PC-3 (cell line): Measurements from ENCODE around the gene ATG7. TPM values are rescaled to one million over a fixed set of nuclear protein-coding genes. Genes with fewer than 3 reads are reported as not detected.

ENCODE experiments used
- ATAC-seq: fragments of 200-7000 bp; cut with Tn5 transposase; 2 replicates; pipeline ENCODE4 v1.9.1; 2020; ENCODE audit warnings: mild to moderate bottlenecking, moderate library complexity
- BruUV-seq: library from RNA; stranded (reverse); fragments of 400-500 nt; replicated peaks from 2 replicates; lab custom pipeline; 2021; lab: Mats Ljungman, UMichigan
- CTCF ChIA-PET: fragments of 300-600 bp; sonication (Branson Sonifier 250); formaldehyde crosslinking; loops from one replicate; lab custom pipeline; 2022; ENCODE audit warnings: antibody characterized with exemption; lab: Charles Lee
- POLR2A ChIA-PET: fragments of 300-600 bp; sonication (Branson Sonifier 250); formaldehyde crosslinking; loops from one replicate; lab custom pipeline; 2022; ENCODE audit warnings: antibody characterized with exemption; ENCODE audit not compliant: unreplicated experiment; lab: Charles Lee
- DNase-seq: peaks from one replicate; pipeline ENCODE4 v3.0.0-alpha.2; 2015
- H2AFZ ChIP-seq: fragments of 300-600 bp; sonication (generic); 2 replicates; pipeline ENCODE4 v1.6.0; 2016; ENCODE audit warnings: antibody characterized with exemption, low read length
- H3F3A ChIP-seq: fragments of 300-600 bp; sonication (generic); one replicate; pipeline ENCODE4 v1.6.0; 2017; ENCODE audit warnings: antibody characterized with exemption, low read length, control low read depth, mild to moderate bottlenecking; ENCODE audit not compliant: unreplicated experiment
- H3K27ac ChIP-seq: fragments of 300-600 bp; sonication (generic); 2 replicates; pipeline ENCODE4 v1.5.1; 2016; ENCODE audit warnings: mild to moderate bottlenecking, low read length
- H3K27me3 ChIP-seq: fragments of 300-600 bp; sonication (generic); 2 replicates; pipeline ENCODE4 v1.6.1; 2016; ENCODE audit warnings: low read length, mixed read lengths
- H3K36me3 ChIP-seq: fragments of 300-600 bp; sonication (generic); 2 replicates; pipeline ENCODE4 v1.6.1; 2016; ENCODE audit warnings: low read depth, mixed run types, low read length, mixed read lengths
- H3K4me1 ChIP-seq: fragments of 300-600 bp; sonication (generic); 2 replicates; pipeline ENCODE4 v1.5.1; 2016; ENCODE audit warnings: low read length; ENCODE audit not compliant: insufficient read depth
- H3K4me2 ChIP-seq: fragments of 300-600 bp; sonication (generic); 2 replicates; pipeline ENCODE4 v1.6.0; 2016; ENCODE audit warnings: low read length
- H3K4me3 ChIP-seq: fragments of 300-600 bp; sonication (generic); 2 replicates; pipeline ENCODE4 v1.5.1; 2016; ENCODE audit warnings: mild to moderate bottlenecking, low read length, mixed read lengths
- H3K79me2 ChIP-seq: fragments of 300-600 bp; sonication (generic); 2 replicates; pipeline ENCODE4 v1.6.1; 2017; ENCODE audit warnings: low read length, mixed read lengths
- H3K9ac ChIP-seq: fragments of 300-600 bp; sonication (generic); 2 replicates; pipeline ENCODE4 v1.6.0; 2016; ENCODE audit warnings: mild to moderate bottlenecking, low read length
- H3K9me2 ChIP-seq: fragments of 300-600 bp; sonication (generic); replicated peaks from 2 replicates; pipeline ENCODE4 v1.6.1; 2016; ENCODE audit warnings: mixed run types, low read length, mixed read lengths
- H3K9me3 ChIP-seq: fragments of 300-600 bp; sonication (generic); 2 replicates; pipeline ENCODE4 v1.6.1; 2016; ENCODE audit warnings: low read length, mixed read lengths
- H4K20me1 ChIP-seq: fragments of 300-600 bp; sonication (generic); 2 replicates; pipeline ENCODE4 v1.6.1; 2016; ENCODE audit warnings: low read length, mixed read lengths
- CTCF ChIP-seq: fragments of 300-600 bp; sonication (generic); conservative IDR thresholded peaks from 2 replicates; pipeline ENCODE4 v1.5.1; 2017; ENCODE audit warnings: antibody characterized with exemption, low read depth, mild to moderate bottlenecking, low read length
- EZH2 ChIP-seq: fragments of 300-600 bp; sonication (generic); IDR thresholded peaks from one replicate; pipeline ENCODE4 v1.6.1; 2017; ENCODE audit warnings: antibody characterized with exemption, mild to moderate bottlenecking, low read length; ENCODE audit not compliant: unreplicated experiment
- EZH2phosphoT487 ChIP-seq: fragments of 300-600 bp; sonication (generic); IDR thresholded peaks from 2 replicates; pipeline ENCODE4 v1.6.1; 2018; ENCODE audit warnings: mild to moderate bottlenecking, antibody characterized with exemption, low read length, borderline replicate concordance
- intact Hi-C: fragments of 100-400 bp; cut with micrococcal nuclease; formaldehyde crosslinking; loops from 2 replicates; pipeline ENCODE4 v1.9.0; 2023
- total RNA-seq: library from RNA; depleted of rRNA; stranded (reverse); fragments of >200 nt; gene quantifications from 2 replicates; pipeline ENCODE4 v1.2.3, GENCODE V29; 2014

ATG7 gene
- total RNA-seq, 1 experiment from 2014 or later, result 36.5 TPM

GRCh38 chr3:11558002-11558401 is 285.8 kb downstream of the ATG7 start:
- BruUV-seq, result TSS peak; percentile 17
- H3K4me1 ChIP-seq, result no peaks in the 10 kb centered on the region

GRCh38 chr3:11558411-11558903 is 286.3 kb downstream of the ATG7 start:
- no peak for TF ChIP-seq EZH2
- no peak for TF ChIP-seq EZH2phosphoT487
- TF ChIP-seq CTCF, result no peak
- ATAC-seq (no peak), DNase-seq (no peak)
- ChIA-PET CTCF (no interaction called here), POLR2A (no interaction called here)
- Histone ChIP-seq H3F3A (no peaks in the 10 kb centered on the region), H3K9me2 (no peaks in the 10 kb centered on the region), H3K27ac (no peak overlapping the region), H2AFZ (no peak overlapping the region), H3K36me3 (peaks cover 16% of the 10 kb centered on the region; the same call in 1 of the 2 replicates), H3K79me2 (peaks cover 16% of the 10 kb centered on the region; the same call in 1 of the 2 replicates), H3K4me2 (no peak overlapping the region), H4K20me1 (no peaks in the 10 kb centered on the region; the same call in 1 of the 2 replicates), H3K9ac (no peak overlapping the region), H3K27me3 (no peaks in the 10 kb centered on the region), H3K4me1 (no peaks in the 10 kb centered on the region), H3K9me3 (no peaks in the 10 kb centered on the region), H3K4me3 (no peak overlapping the region)
- intact Hi-C loops, result no loop called here
- BruUV-seq, result no TSS peak

More at GRCh38 chr3:11558002-11558401, 285.8 kb downstream of the ATG7 start:
- no peaks in the 10 kb centered on the region for H3F3A ChIP-seq
- peaks cover 13% of the 10 kb centered on the region; the same call in 1 of the 2 replicates for H3K36me3 ChIP-seq
- ChIA-PET CTCF (no interaction called here), POLR2A (no interaction called here)
- H3K27me3 ChIP-seq, result no peaks in the 10 kb centered on the region
- H3K79me2 ChIP-seq, result peaks cover 12% of the 10 kb centered on the region; the same call in 1 of the 2 replicates
- intact Hi-C loops, result no loop called here
- no peaks in the 10 kb centered on the region for H3K9me3 ChIP-seq
- ATAC-seq (peak; percentile 31), DNase-seq (peak; percentile 30)
- H3K27ac ChIP-seq, result no peak overlapping the region
- H2AFZ ChIP-seq, result no peak overlapping the region
- no peak overlapping the region for H3K4me3 ChIP-seq
- TF ChIP-seq EZH2, result no peak
- no peak for TF ChIP-seq CTCF
- no peak for TF ChIP-seq EZH2phosphoT487
- H3K4me2 ChIP-seq, result no peak overlapping the region
- H3K9me2 ChIP-seq, result no peaks in the 10 kb centered on the region
- H4K20me1 ChIP-seq, result no peaks in the 10 kb centered on the region; the same call in 1 of the 2 replicates
- no peak overlapping the region for H3K9ac ChIP-seq
